ENCODE data around the gene TRPM2. TPM values are rescaled to one million over a fixed set of nuclear protein-coding genes. Genes with fewer than 3 reads are reported as not detected.

The TRPM2 gene
- total and polyA plus RNA-seq, 10 of the 15 experiments (the other 5 are each of a cell fraction or from before 2014, with no cell fraction given): 0.03 to 9.1 (median 2.6) TPM

- no peak for TF ChIP-seq REST (IDR thresholded peaks at IDR 0.05; ENCODE audit: low read depth, low read length)
- no peak for TF ChIP-seq ESRRA (IDR thresholded peaks at IDR 0.05; ENCODE audit: low read length)
- no peak for TF ChIP-seq NR2C2 (IDR thresholded peaks at IDR 0.05; ENCODE audit: borderline replicate concordance, control insufficient read depth, insufficient read length, low read depth)
- no peak for TF ChIP-seq ELK1 (IDR thresholded peaks at IDR 0.05; ENCODE audit: low read depth, low read length)
- no peak for TF ChIP-seq EP300 (IDR thresholded peaks at IDR 0.05; ENCODE audit: borderline replicate concordance in 1 of 2, control insufficient read depth in 1 of 2, low read depth in 2 of 2, low read length in 2 of 2)
- TF ChIP-seq TCF12 (IDR thresholded peaks at IDR 0.05; ENCODE audit: low read depth, low read length): peak; percentile 76
- no peak for TF ChIP-seq ZNF24 (IDR thresholded peaks at IDR 0.05)
- TF ChIP-seq TAF1 (IDR thresholded peaks at IDR 0.05; ENCODE audit: borderline replicate concordance, low read depth, low read length): no peak
- TF ChIP-seq RUNX3 (IDR thresholded peaks at IDR 0.05; ENCODE audit: low read length): 0 out of 2 replicates have a peak, but pooled peaks have one; percentile 29
- no peak for TF ChIP-seq NFIC (IDR thresholded peaks at IDR 0.05; ENCODE audit: low read depth, low read length)
- no peak for TF ChIP-seq LARP7 (IDR thresholded peaks at IDR 0.05)
- TF ChIP-seq SMARCA5 (IDR thresholded peaks at IDR 0.05): no peak
- TF ChIP-seq ATF7 (IDR thresholded peaks at IDR 0.05; ENCODE audit: low read depth): no peak
- TF ChIP-seq RELB (IDR thresholded peaks at IDR 0.05; ENCODE audit: low read depth): no peak
- TF ChIP-seq TCF3 (IDR thresholded peaks at IDR 0.05; ENCODE audit: borderline replicate concordance, insufficient read depth, low read depth, low read length): peak; percentile 63; the same call in 1 of the 2 replicates
- TF ChIP-seq CTCF (IDR thresholded peaks at IDR 0.05 in 2 of 3, conservative IDR thresholded peaks at IDR 0.05 in 1 of 3; ENCODE audit: control insufficient read depth in 2 of 3, extremely low read depth in 1 of 3, insufficient read depth in 1 of 3, low read depth in 3 of 3, low read length in 3 of 3): no peak
- TF ChIP-seq GATAD2B (conservative IDR thresholded peaks at IDR 0.05; ENCODE audit: low read depth): no peak
Observed at GRCh38 chr21:44353191-44353970, at the start of gene TRPM2 (continued).
